Mesothelial cell of epicardium (in vitro differentiated cells): ENCODE results near the gene TNNI2. TPM values are rescaled to one million over a fixed set of nuclear protein-coding genes. Genes with fewer than 3 reads are reported as not detected.
"Not testable (repeated sequence)": the region's sequence is repeated elsewhere in the genome, so short reads cannot be mapped to it uniquely, and the experiment has no call there.

Experiments
- DNase-seq, 2 experiments: peaks; one replicate each; pipeline ENCODE4 v3.0.0; 2021; ENCODE audit warnings: low spot score in 2 of 2; ENCODE audit not compliant: unreplicated experiment in 2 of 2
- H3K27ac Mint-ChIP-seq: 2 replicates; pipeline ENCODE4 v1.8.0; 2021; ENCODE audit warnings: mixed read lengths
- H3K27me3 Mint-ChIP-seq: 2 replicates; pipeline ENCODE4 v1.8.0; 2021; ENCODE audit warnings: low read depth, mixed read lengths
- H3K36me3 Mint-ChIP-seq: 2 replicates; pipeline ENCODE4 v1.8.0; 2021; ENCODE audit warnings: mixed read lengths
- H3K4me1 Mint-ChIP-seq: 2 replicates; pipeline ENCODE4 v1.8.0; 2021; ENCODE audit warnings: mixed read lengths
- H3K4me3 Mint-ChIP-seq: 2 replicates; pipeline ENCODE4 v1.8.0; 2021; ENCODE audit warnings: mild to moderate bottlenecking, moderate library complexity, mixed read lengths
- H3K9me3 Mint-ChIP-seq: 2 replicates; pipeline ENCODE4 v1.8.0; 2021; ENCODE audit warnings: mixed read lengths
- CTCF ChIP-seq: fragments of 200-600 bp; sonication (generic); IDR thresholded peaks from one replicate; pipeline ENCODE4 v1.5.0; 2021; ENCODE audit warnings: antibody characterized with exemption; ENCODE audit not compliant: unreplicated experiment
- total RNA-seq: library from RNA; stranded (reverse); gene quantifications from 3 replicates; pipeline ENCODE4 v1.2.1, GENCODE V29; 2021

The TNNI2 gene
- total RNA-seq, 1 donor from 2014 or later, result 1.3 TPM

- H3K27me3 Mint-ChIP-seq, result peaks cover 8% of the 10 kb centered on the region
- no peak overlapping the region for H3K4me3 Mint-ChIP-seq
- H3K9me3 Mint-ChIP-seq, result peaks cover 11% of the 10 kb centered on the region
- peaks cover 1% of the 10 kb centered on the region for H3K36me3 Mint-ChIP-seq
- H3K27ac Mint-ChIP-seq, result no peak overlapping the region
- DNase-seq, result no peak
- no peaks in the 10 kb centered on the region for H3K4me1 Mint-ChIP-seq
- no peak for TF ChIP-seq CTCF
These were observed 26.5 kb upstream of the TNNI2 start for GRCh38 chr11:1812274-1812673.

- H3K9me3 Mint-ChIP-seq, result peaks cover 14% of the 10 kb centered on the region
- TF ChIP-seq CTCF, result no peak
These were observed 26.0 kb upstream of the TNNI2 start for GRCh38 chr11:1812801-1813200.

GRCh38 chr11:1813356-1813755 is 25.4 kb upstream of the TNNI2 start:
- H3K9me3 Mint-ChIP-seq, result peaks cover 16% of the 10 kb centered on the region
- not testable (repeated sequence) for H3K36me3 Mint-ChIP-seq, H3K27me3 Mint-ChIP-seq, H3K4me3 Mint-ChIP-seq, H3K4me1 Mint-ChIP-seq, H3K27ac Mint-ChIP-seq, DNase-seq

More at GRCh38 chr11:1812801-1813200, 26.0 kb upstream of the TNNI2 start:
- no peak overlapping the region for H3K4me3 Mint-ChIP-seq
- peaks cover 2% of the 10 kb centered on the region for H3K36me3 Mint-ChIP-seq
- H3K27me3 Mint-ChIP-seq, result peaks cover 8% of the 10 kb centered on the region
- H3K27ac Mint-ChIP-seq, result no peak overlapping the region
- no peak for DNase-seq
- H3K4me1 Mint-ChIP-seq, result no peaks in the 10 kb centered on the region

- H3K27me3 Mint-ChIP-seq, result peaks cover 3% of the 10 kb centered on the region
- no peaks in the 10 kb centered on the region for H3K4me1 Mint-ChIP-seq
- no peak overlapping the region for H3K4me3 Mint-ChIP-seq
- H3K27ac Mint-ChIP-seq, result no peak overlapping the region
- H3K9me3 Mint-ChIP-seq, result peaks cover 21% of the 10 kb centered on the region
- no peak for TF ChIP-seq CTCF
- peaks cover 2% of the 10 kb centered on the region for H3K36me3 Mint-ChIP-seq
- DNase-seq, result no peak
These were observed 24.1 kb upstream of the TNNI2 start for GRCh38 chr11:1814691-1815090.

GRCh38 chr11:1815311-1815710 is 23.5 kb upstream of the TNNI2 start:
- no peak overlapping the region for H3K27ac Mint-ChIP-seq
- H3K4me1 Mint-ChIP-seq, result peaks cover 4% of the 10 kb centered on the region
- no peak for DNase-seq
- peaks cover 21% of the 10 kb centered on the region for H3K9me3 Mint-ChIP-seq
- TF ChIP-seq CTCF, result no peak
- H3K27me3 Mint-ChIP-seq, result peaks cover 3% of the 10 kb centered on the region
- H3K36me3 Mint-ChIP-seq, result peaks cover 2% of the 10 kb centered on the region
- no peak overlapping the region for H3K4me3 Mint-ChIP-seq

GRCh38 chr11:1815751-1816150 is 23.0 kb upstream of the TNNI2 start:
- peaks cover 8% of the 10 kb centered on the region for H3K4me1 Mint-ChIP-seq
- H3K27me3 Mint-ChIP-seq, result peaks cover 3% of the 10 kb centered on the region
- peaks cover 2% of the 10 kb centered on the region for H3K36me3 Mint-ChIP-seq
- H3K27ac Mint-ChIP-seq, result no peak overlapping the region
- H3K4me3 Mint-ChIP-seq, result no peak overlapping the region
- no peak for DNase-seq
- peaks cover 21% of the 10 kb centered on the region for H3K9me3 Mint-ChIP-seq
- TF ChIP-seq CTCF, result no peak
